Activated CD4-positive, alpha-beta memory T cell treated with anti-CD3 and anti-CD28 coated beads, Interleukin-2, amount 10 ng/mL, durations not matched to agents 7 days and 5 days (primary cell): ENCODE data around the gene FADS2. TPM values are rescaled to one million over a fixed set of nuclear protein-coding genes. Genes with fewer than 3 reads are reported as not detected.

Experiments used
- CTCF ChIA-PET: fragments of 350-600 bp; sonication (Branson Sonifier 250); formaldehyde crosslinking; loops from one replicate; lab custom pipeline; 2021; ENCODE audit warnings: antibody characterized with exemption, inconsistent platforms; lab: Charles Lee
- POLR2A ChIA-PET: fragments of 350-600 bp; sonication (Branson Sonifier 250); formaldehyde crosslinking; loops from one replicate; lab custom pipeline; 2021; ENCODE audit warnings: antibody characterized with exemption; lab: Charles Lee
- DNase-seq: peaks from one replicate; pipeline ENCODE4 v3.0.0-alpha.2; 2020
- H3K27ac Mint-ChIP-seq: one replicate; pipeline ENCODE4 v1.8.0; 2021; ENCODE audit warnings: mild to moderate bottlenecking, mixed read lengths
- H3K27me3 Mint-ChIP-seq: one replicate; pipeline ENCODE4 v1.8.0; 2021; ENCODE audit warnings: mixed read lengths
- H3K36me3 Mint-ChIP-seq: one replicate; pipeline ENCODE4 v1.8.0; 2021; ENCODE audit warnings: low read depth, mixed read lengths
- H3K4me1 Mint-ChIP-seq: one replicate; pipeline ENCODE4 v1.8.0; 2021; ENCODE audit warnings: mixed read lengths
- H3K4me3 Mint-ChIP-seq: one replicate; pipeline ENCODE4 v1.8.0; 2021; ENCODE audit warnings: mild to moderate bottlenecking, mixed read lengths
- H3K9me3 Mint-ChIP-seq: one replicate; pipeline ENCODE4 v1.8.0; 2021; ENCODE audit warnings: mixed read lengths
- total RNA-seq, 2 experiments: library from RNA; stranded (reverse); gene quantifications; one replicate each; pipeline ENCODE4 v1.2.3, GENCODE V29; 2021

FADS2 gene
- 100 to 1,000 TPM; 251 to 253 TPM for total RNA-seq

DNA sequence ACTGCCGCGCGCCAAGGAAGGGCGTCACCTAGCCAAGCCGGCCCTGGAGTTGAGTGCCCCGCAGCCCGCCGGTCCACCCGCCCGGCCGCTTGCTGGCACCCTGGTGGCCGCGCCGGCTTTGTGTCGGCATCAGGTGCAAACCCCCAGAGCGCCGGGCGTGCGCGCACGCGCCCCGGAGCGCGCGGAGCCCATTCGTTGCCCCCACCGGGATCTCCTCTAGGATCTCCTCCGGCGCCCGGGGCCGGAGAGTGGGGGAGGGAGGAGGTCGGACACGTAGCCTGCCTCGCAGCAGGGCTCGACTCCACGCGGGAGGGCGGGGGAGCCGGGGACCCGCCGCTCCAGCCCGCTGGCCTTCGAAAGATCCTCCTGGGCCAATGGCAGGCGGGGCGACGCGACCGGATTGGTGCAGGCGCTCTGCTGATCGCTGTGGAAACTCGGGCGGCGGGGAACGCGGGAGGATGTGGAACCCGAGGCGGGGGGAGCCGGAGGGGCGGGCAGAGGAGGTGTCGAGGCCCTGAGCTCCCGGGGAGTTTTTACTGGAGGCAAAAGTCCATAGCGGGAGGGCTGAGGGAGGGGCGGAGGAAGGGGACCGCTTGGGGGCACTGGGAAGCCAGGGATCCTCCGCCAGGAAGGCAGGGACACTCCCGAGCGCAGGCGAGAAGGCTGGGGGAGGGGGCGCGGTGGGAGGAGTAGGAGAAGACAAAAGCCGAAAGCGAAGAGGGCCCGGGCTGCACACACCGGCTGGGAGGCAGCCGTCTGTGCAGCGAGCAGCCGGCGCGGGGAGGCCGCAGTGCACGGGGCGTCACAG, at the start of gene FADS2:
TSS of gene FADS2 (plus strand) at position 730 of the 808 bp plus-strand sequence. CDS start 91 bp downstream, outside the sequence.
- peak within 1 kb of the TSS; percentile 91 for H3K27ac Mint-ChIP-seq
- no peaks in the 10 kb centered on the region for H3K9me3 Mint-ChIP-seq
- ChIA-PET CTCF (interaction anchor here (1.0 to 5.0 kb wide), 6 partner anchors 9 to 71 kb away, joined by 3 to 22 read pairs (median 4); partner anchors contain the start of genes FADS1, FEN1 and TMEM258), POLR2A (interaction anchor here (0.7 to 4.3 kb wide), 7 partner anchors 11 to 133 kb away, joined by 3 to 81 read pairs (median 5); partner anchors contain the start of genes FADS1, FEN1 and TMEM258)
- peaks cover 46% of the 10 kb centered on the region for H3K4me1 Mint-ChIP-seq
- H3K27me3 Mint-ChIP-seq = peaks cover 20% of the 10 kb centered on the region
- DNase-seq = peak; percentile 92
- H3K4me3 Mint-ChIP-seq = peak within 1 kb of the TSS; percentile 95
- peaks cover 42% of the 10 kb centered on the region for H3K36me3 Mint-ChIP-seq

GRCh38 chr11:61778357-61778886, 49.7 kb upstream of the FADS2 start:
- no peak overlapping the region for H3K4me3 Mint-ChIP-seq
- no peak overlapping the region for H3K27ac Mint-ChIP-seq
- no peaks in the 10 kb centered on the region for H3K36me3 Mint-ChIP-seq
- H3K4me1 Mint-ChIP-seq = peaks cover 20% of the 10 kb centered on the region
- ChIA-PET CTCF (interaction anchor here (1.3 to 1.4 kb wide), 3 partner anchors 12 to 31 kb away, joined by 3 to 4 read pairs (median 4); no protein-coding TSS in a partner anchor), POLR2A (interaction anchor here (7.1 kb wide), 1 partner anchor 14 kb away, joined by 52 read pairs; the partner anchor contains the start of genes FEN1 and TMEM258)
- peaks cover 4% of the 10 kb centered on the region for H3K27me3 Mint-ChIP-seq
- no peak for DNase-seq
- no peaks in the 10 kb centered on the region for H3K9me3 Mint-ChIP-seq

DNA sequence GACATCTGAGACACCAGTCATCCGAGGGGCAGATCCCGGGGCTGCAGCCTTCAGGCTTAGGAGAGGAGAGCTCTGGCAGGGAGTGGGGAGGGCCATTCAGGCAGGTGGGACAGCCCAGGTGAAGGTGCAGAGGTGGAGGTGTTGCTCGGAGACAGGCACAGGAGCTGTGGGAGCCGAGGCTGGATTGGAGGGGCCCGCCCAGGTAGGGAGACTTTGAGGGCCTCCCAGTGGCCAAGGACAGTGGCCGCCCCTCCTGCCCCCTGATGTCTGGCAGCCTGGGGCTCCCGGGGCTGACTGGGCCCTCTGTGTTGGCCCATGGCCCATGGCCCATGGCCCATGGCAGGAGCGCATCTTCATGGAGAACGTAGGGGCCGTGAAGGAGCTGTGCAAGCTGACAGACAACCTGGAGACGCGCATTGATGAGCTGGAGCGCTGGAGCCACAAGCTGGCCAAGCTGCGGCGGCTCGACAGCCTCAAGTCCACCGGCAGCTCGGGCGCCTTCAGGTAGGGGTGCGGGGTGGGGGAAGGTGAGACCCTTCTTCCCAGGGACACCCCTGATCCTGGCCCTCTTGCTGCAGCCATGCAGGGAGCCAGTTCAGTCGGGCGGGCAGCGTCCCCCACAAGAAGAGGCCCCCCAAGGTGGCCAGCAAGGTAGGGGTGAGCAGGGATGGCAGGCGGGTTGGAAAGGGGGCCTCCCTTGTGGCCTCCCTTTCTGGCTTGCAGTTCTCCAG, 49.0 kb upstream of the FADS2 start:
- ChIA-PET CTCF (interaction anchor here (0.9 to 1.4 kb wide), 4 partner anchors 11 to 46 kb away, joined by 3 to 5 read pairs (median 4); no protein-coding TSS in a partner anchor), POLR2A (interaction anchor here (7.1 kb wide), 1 partner anchor 13 kb away, joined by 52 read pairs; the partner anchor contains the start of genes FEN1 and TMEM258)
- Mint-ChIP-seq H3K27ac (no peak overlapping the region), H3K36me3 (no peaks in the 10 kb centered on the region), H3K9me3 (no peaks in the 10 kb centered on the region), H3K4me1 (peaks cover 20% of the 10 kb centered on the region), H3K27me3 (peaks cover 4% of the 10 kb centered on the region), H3K4me3 (no peak overlapping the region)
- no peak for DNase-seq

- H3K4me1 Mint-ChIP-seq = peaks cover 17% of the 10 kb centered on the region
- no peak overlapping the region for H3K27ac Mint-ChIP-seq
- H3K36me3 Mint-ChIP-seq = peaks cover 2% of the 10 kb centered on the region
- H3K27me3 Mint-ChIP-seq = peaks cover 4% of the 10 kb centered on the region
- POLR2A ChIA-PET = interaction anchor here (1.5 to 7.1 kb wide), 3 partner anchors 10 to 35 kb away, joined by 5 to 52 read pairs (median 8); partner anchors contain the start of genes FEN1 and TMEM258
- H3K9me3 Mint-ChIP-seq = no peaks in the 10 kb centered on the region
- CTCF ChIA-PET = interaction anchor here (0.9 to 1.4 kb wide), 3 partner anchors 11 to 46 kb away, joined by 3 to 5 read pairs (median 4); no protein-coding TSS in a partner anchor
- no peak for DNase-seq
- H3K4me3 Mint-ChIP-seq = no peak overlapping the region
These were observed 48.2 kb upstream of the FADS2 start for GRCh38 chr11:61779666-61780525.

- H3K4me1 Mint-ChIP-seq = peaks cover 13% of the 10 kb centered on the region
- H3K36me3 Mint-ChIP-seq = peaks cover 7% of the 10 kb centered on the region
- H3K27me3 Mint-ChIP-seq = peaks cover 4% of the 10 kb centered on the region
- no peaks in the 10 kb centered on the region for H3K9me3 Mint-ChIP-seq
- POLR2A ChIA-PET = interaction anchor here (1.5 to 7.1 kb wide), 3 partner anchors 9 to 34 kb away, joined by 5 to 52 read pairs (median 8); partner anchors contain the start of genes FEN1 and TMEM258
- H3K27ac Mint-ChIP-seq = no peak overlapping the region
- CTCF ChIA-PET = interaction anchor here (1.2 kb wide), 1 partner anchor 16 kb away, joined by 5 read pairs; no protein-coding TSS in a partner anchor
- no peak for DNase-seq
- no peak overlapping the region for H3K4me3 Mint-ChIP-seq
These were observed 47.4 kb upstream of the FADS2 start for GRCh38 chr11:61780581-61781162.

DNA sequence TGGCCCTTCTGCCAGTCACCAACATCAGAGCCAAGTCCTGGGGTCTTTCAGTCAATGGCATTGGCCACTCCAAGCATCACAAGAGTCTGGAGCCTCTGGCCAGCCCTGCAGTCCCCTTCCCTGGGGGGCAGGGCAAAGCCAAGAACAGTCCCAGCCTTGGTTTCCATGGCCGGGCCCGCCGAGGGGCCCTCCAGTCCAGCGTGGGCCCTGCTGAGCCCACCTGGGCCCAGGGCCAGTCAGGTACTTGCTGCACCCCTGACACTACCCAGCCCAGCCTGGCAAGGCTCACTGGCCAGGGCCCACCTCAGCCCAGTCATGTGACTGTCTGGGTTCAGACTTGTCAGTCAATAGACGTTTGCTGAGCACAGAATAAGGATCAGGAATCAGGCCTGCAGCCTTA, 46.5 kb upstream of the FADS2 start:
- peaks cover 10% of the 10 kb centered on the region for H3K4me1 Mint-ChIP-seq
- ChIA-PET CTCF (interaction anchor here (1.0 kb wide), 1 partner anchor 10 kb away, joined by 3 read pairs; no protein-coding TSS in a partner anchor), POLR2A (interaction anchor here (2.6 to 7.1 kb wide), 2 partner anchors 11 to 33 kb away, joined by 8 to 52 read pairs; partner anchors contain the start of genes FEN1 and TMEM258)
- DNase-seq = no peak
- H3K4me3 Mint-ChIP-seq = no peak overlapping the region
- H3K27ac Mint-ChIP-seq = no peak overlapping the region
- no peaks in the 10 kb centered on the region for H3K9me3 Mint-ChIP-seq
- peaks cover 13% of the 10 kb centered on the region for H3K36me3 Mint-ChIP-seq
- peaks cover 4% of the 10 kb centered on the region for H3K27me3 Mint-ChIP-seq

DNA sequence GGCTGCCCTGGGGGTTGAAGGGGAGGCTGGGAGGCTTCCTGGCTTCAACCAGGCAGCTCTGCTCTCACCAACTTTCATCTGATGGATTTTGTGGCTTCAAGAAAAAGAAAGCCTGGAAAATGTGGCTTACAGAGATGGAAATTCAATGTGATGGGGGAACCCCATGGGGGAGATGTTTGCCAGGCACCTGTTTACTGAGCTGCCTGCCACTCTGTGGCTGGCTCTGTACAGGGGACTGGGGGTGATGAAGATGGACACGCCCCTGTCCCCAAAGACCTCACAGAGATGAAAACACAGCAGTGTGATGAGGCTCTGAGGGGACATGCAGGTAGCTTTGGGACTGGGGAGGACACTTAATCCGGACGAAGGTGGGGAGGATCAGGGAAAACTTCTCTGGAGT, 45.8 kb upstream of the FADS2 start:
- DNase-seq = no peak
- Mint-ChIP-seq H3K9me3 (no peaks in the 10 kb centered on the region), H3K27me3 (peaks cover 4% of the 10 kb centered on the region), H3K4me3 (no peak overlapping the region), H3K4me1 (peaks cover 3% of the 10 kb centered on the region), H3K36me3 (peaks cover 15% of the 10 kb centered on the region), H3K27ac (no peak overlapping the region)
- ChIA-PET CTCF (interaction anchor here (0.6 to 1.0 kb wide), 2 partner anchors 9 to 15 kb away, joined by 3 read pairs; no protein-coding TSS in a partner anchor), POLR2A (interaction anchor here (2.6 to 7.1 kb wide), 2 partner anchors 10 to 32 kb away, joined by 8 to 52 read pairs; partner anchors contain the start of genes FEN1 and TMEM258)

- Mint-ChIP-seq H3K36me3 (peaks cover 15% of the 10 kb centered on the region), H3K27me3 (peaks cover 4% of the 10 kb centered on the region), H3K4me1 (peaks cover 2% of the 10 kb centered on the region), H3K27ac (no peak overlapping the region), H3K4me3 (no peak overlapping the region), H3K9me3 (no peaks in the 10 kb centered on the region)
- CTCF ChIA-PET = interaction anchor here (0.6 to 1.0 kb wide), 2 partner anchors 9 to 15 kb away, joined by 3 read pairs; no protein-coding TSS in a partner anchor
- no peak for DNase-seq
- POLR2A ChIA-PET = interaction anchor here (2.6 to 7.1 kb wide), 2 partner anchors 9 to 32 kb away, joined by 8 to 52 read pairs; partner anchors contain the start of genes FEN1 and TMEM258
These were observed 45.3 kb upstream of the FADS2 start for GRCh38 chr11:61782841-61783240.

DNA sequence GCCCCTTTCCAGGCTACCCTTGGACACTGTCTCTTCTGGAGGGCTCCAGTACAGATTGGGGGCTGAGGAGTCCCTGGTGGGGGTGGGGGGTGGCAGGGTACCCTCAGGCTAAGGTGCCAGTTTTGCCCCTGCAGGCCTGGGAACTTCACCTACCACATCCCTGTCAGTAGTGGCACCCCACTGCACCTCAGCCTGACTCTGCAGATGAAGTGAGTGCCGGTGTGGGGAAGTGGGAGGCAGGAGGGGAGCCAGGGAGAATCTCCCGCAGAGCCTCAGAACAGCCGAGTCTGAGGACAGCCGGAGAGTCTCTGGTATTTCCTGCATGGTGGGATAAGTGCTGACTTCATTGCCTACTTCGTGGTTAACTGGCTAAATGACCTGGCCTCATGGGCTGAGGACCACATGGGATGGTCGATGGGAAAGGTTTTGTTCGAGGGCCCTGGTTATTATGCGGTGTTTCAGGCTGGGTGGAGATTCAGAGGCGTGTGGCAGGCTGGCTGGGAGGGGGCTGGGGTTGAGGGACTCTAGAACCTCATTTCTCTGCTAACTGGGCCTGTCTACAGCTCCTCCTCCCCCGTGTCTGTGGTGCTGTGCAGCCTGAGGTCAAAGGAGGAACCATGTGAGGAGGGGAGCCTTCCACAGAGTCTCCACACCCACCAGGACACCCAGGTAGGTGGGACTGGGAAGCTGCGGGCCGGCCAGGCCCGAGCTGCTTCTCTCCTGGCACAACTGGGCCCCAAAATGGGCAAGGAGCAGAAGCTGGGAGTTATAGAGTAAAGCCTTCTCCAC, 44.2 kb upstream of the FADS2 start:
- no peaks in the 10 kb centered on the region for H3K9me3 Mint-ChIP-seq
- H3K27me3 Mint-ChIP-seq = no peaks in the 10 kb centered on the region
- H3K36me3 Mint-ChIP-seq = peaks cover 25% of the 10 kb centered on the region
- no peak for DNase-seq
- H3K4me1 Mint-ChIP-seq = no peaks in the 10 kb centered on the region
- POLR2A ChIA-PET = interaction anchor here (1.5 kb wide), 1 partner anchor 9 kb away, joined by 4 read pairs; the partner anchor contains the start of genes FEN1 and TMEM258
- CTCF ChIA-PET = interaction anchor here (1.0 kb wide), 1 partner anchor 13 kb away, joined by 3 read pairs; no protein-coding TSS in a partner anchor
- no peak overlapping the region for H3K27ac Mint-ChIP-seq
- H3K4me3 Mint-ChIP-seq = no peak overlapping the region

GRCh38 chr11:61784506-61784805, 43.6 kb upstream of the FADS2 start:
- Mint-ChIP-seq H3K4me3 (no peak overlapping the region), H3K27ac (no peak overlapping the region), H3K4me1 (peaks cover 3% of the 10 kb centered on the region), H3K9me3 (no peaks in the 10 kb centered on the region), H3K36me3 (peaks cover 29% of the 10 kb centered on the region), H3K27me3 (no peaks in the 10 kb centered on the region)
- CTCF ChIA-PET = interaction anchor here (1.0 kb wide), 1 partner anchor 12 kb away, joined by 3 read pairs; no protein-coding TSS in a partner anchor
- POLR2A ChIA-PET = interaction anchor here (1.5 kb wide), 1 partner anchor 8 kb away, joined by 4 read pairs; the partner anchor contains the start of genes FEN1 and TMEM258
- DNase-seq = no peak
